K562 (cell line): ENCODE results near the gene FHIT. TPM values are rescaled to one million over a fixed set of nuclear protein-coding genes. Genes with fewer than 3 reads are reported as not detected.

Source experiments
- ATAC-seq: fragments of 200-7000 bp; cut with Tn5 transposase; 3 replicates; pipeline ENCODE4 v1.9.1; 2020; ENCODE audit warnings: moderate library complexity
- BruUV-seq: library from RNA; stranded (reverse); fragments of 400-500 nt; replicated peaks from 2 replicates; lab custom pipeline; 2021; lab: Mats Ljungman, UMichigan
- CTCF ChIA-PET: fragments of 300-600 bp; formaldehyde crosslinking; extraction: SDS; loops from one replicate; lab custom pipeline; 2021; ENCODE audit warnings: low intra/inter-chr PET ratio; lab: Yijun Ruan, JAX
- POLR2A ChIA-PET: fragments of 300-600, 350-650 bp; sonication (Branson Sonifier 250); formaldehyde crosslinking; extraction: SDS; loops from one replicate; lab custom pipeline; 2021; ENCODE audit warnings: antibody characterized with exemption, inconsistent platforms; lab: Yijun Ruan, JAX
- DNase-seq, 4 experiments: peaks; one replicate each; pipeline versions ENCODE4 v3.0.0 to v3.0.0-alpha.2; 2011 to 2018; ENCODE audit warnings: low spot score in 3 of 4, mixed read lengths in 3 of 4; ENCODE audit errors: extremely low read depth in 1 of 4
- FAIRE-seq: peaks from 2 replicates; lab custom pipeline; 2011; peaks lifted over from hg19 to GRCh38; lab: Jason Lieb, UNC
- H2AFZ ChIP-seq: 2 replicates; pipeline ENCODE4 v1.6.0; 2011; ENCODE audit warnings: low read depth, low read length, control low read depth, inconsistent platforms
- H3K27ac ChIP-seq: fragments of 200-600 bp; 3 replicates; pipeline ENCODE4 v1.8.0; 2011; ENCODE audit warnings: low read depth, mild to moderate bottlenecking, control low read depth, inconsistent platforms, low read length, moderate library complexity, mixed read lengths; ENCODE audit errors: extremely low read depth
- H3K27me3 ChIP-seq, 2 experiments: fragments of 300-600 bp in 1 of 2; 2 replicates in 1 of 2; 3 replicates in 1 of 2; pipeline versions ENCODE4 v1.6.0 to v1.8.0; 2011; ENCODE audit warnings: inconsistent platforms in 2 of 2, low read length in 2 of 2, mild to moderate bottlenecking in 1 of 2, mixed read lengths in 1 of 2, moderate library complexity in 1 of 2; ENCODE audit not compliant: control insufficient read depth in 2 of 2, insufficient read depth in 2 of 2
- H3K36me3 ChIP-seq: fragments of 300-600 bp; 3 replicates; pipeline ENCODE4 v1.8.0; 2011; ENCODE audit warnings: mild to moderate bottlenecking, low read length, inconsistent platforms; ENCODE audit not compliant: control insufficient read depth, insufficient read depth
- H3K4me1 ChIP-seq, 2 experiments: fragments of 200-600 bp in 1 of 2; replicated peaks in 1 of 2; 2 replicates in 1 of 2; 3 replicates in 1 of 2; pipeline versions ENCODE4 v1.5.1 to v1.8.0; 2011; ENCODE audit warnings: inconsistent platforms in 2 of 2, low read length in 2 of 2, mild to moderate bottlenecking in 1 of 2, mixed read lengths in 1 of 2, moderate library complexity in 1 of 2; ENCODE audit not compliant: control insufficient read depth in 2 of 2, insufficient read depth in 2 of 2
- H3K4me2 ChIP-seq: 2 replicates; pipeline ENCODE4 v1.6.1; 2011; ENCODE audit warnings: low read length, control low read depth, inconsistent platforms, mixed read lengths; ENCODE audit not compliant: insufficient read depth
- H3K4me3 ChIP-seq: fragments of 200-600 bp; sonication (generic), shearing (Covaris generic); 2 replicates; pipeline ENCODE4 v1.5.1; 2016; ENCODE audit warnings: control low read depth, inconsistent platforms
- H3K79me2 ChIP-seq: fragments of 200-600 bp; 3 replicates; pipeline ENCODE4 v1.8.0; 2011; ENCODE audit warnings: low read length, inconsistent platforms; ENCODE audit not compliant: control insufficient read depth, insufficient read depth
- H3K9ac ChIP-seq, 2 experiments: 2 replicates each; pipeline versions ENCODE4 v1.6.0 to v1.6.1; 2011; ENCODE audit warnings: low read depth in 2 of 2, low read length in 2 of 2, control low read depth in 1 of 2, inconsistent platforms in 1 of 2, mild to moderate bottlenecking in 1 of 2, mixed read lengths in 1 of 2; ENCODE audit not compliant: insufficient read depth in 1 of 2
- H3K9me1 ChIP-seq: one replicate; pipeline ENCODE4 v1.6.0; 2011; ENCODE audit warnings: inconsistent platforms, mild to moderate bottlenecking, low read length, moderate library complexity; ENCODE audit not compliant: control insufficient read depth, insufficient read depth
- H3K9me3 ChIP-seq: replicated peaks from 2 replicates; pipeline ENCODE4 v1.5.1; 2011; ENCODE audit warnings: low read depth, low read length, inconsistent platforms; ENCODE audit not compliant: control insufficient read depth, insufficient read depth
- H4K20me1 ChIP-seq: replicated peaks from 2 replicates; pipeline ENCODE4 v1.6.1; 2011; ENCODE audit warnings: low read length, inconsistent platforms, mixed read lengths; ENCODE audit not compliant: control insufficient read depth, insufficient read depth
- ARID1B ChIP-seq: fragments of 450-650 bp; IDR thresholded peaks from 2 replicates; pipeline ENCODE4 v1.6.1; 2016; ENCODE audit warnings: antibody characterized with exemption, mild to moderate bottlenecking, inconsistent platforms
- FOXK1 ChIP-seq: sonication (generic); formaldehyde crosslinking; IDR thresholded peaks from 2 replicates; pipeline ENCODE4 v1.8.0; 2022; ENCODE audit warnings: missing genetic modification reagents, mild to moderate bottlenecking, borderline replicate concordance
- GTF2A2 ChIP-seq: IDR thresholded peaks from 2 replicates; pipeline ENCODE4 v1.6.1; 2016; ENCODE audit warnings: mild to moderate bottlenecking, missing genetic modification characterization, missing compliant biosample characterization
- HDAC1 ChIP-seq, 2 experiments: fragments of 450-650 bp; IDR thresholded peaks; 2 replicates each; pipeline ENCODE4 v1.6.1; 2016 to 2017; ENCODE audit warnings: inconsistent platforms in 1 of 2, mild to moderate bottlenecking in 1 of 2, moderate library complexity in 1 of 2
- MTF1 ChIP-seq: fragments of 250-450 bp; sonication (Bioruptor Pico); IDR thresholded peaks from 2 replicates; pipeline ENCODE4 v1.9.0; 2021; ENCODE audit warnings: moderate library complexity, mild to moderate bottlenecking, inconsistent platforms, borderline replicate concordance
- NCOA4 ChIP-seq: fragments of 450-650 bp; IDR thresholded peaks from 2 replicates; pipeline ENCODE4 v1.6.1; 2018; ENCODE audit warnings: mild to moderate bottlenecking; ENCODE audit not compliant: partially characterized antibody
- SRSF1 ChIP-seq: fragments of 200-400 bp; formaldehyde crosslinking; IDR thresholded peaks from 2 replicates; pipeline ENCODE4 v1.6.1; 2017; ENCODE audit warnings: mild to moderate bottlenecking, low read depth, low read length, moderate library complexity
- ZNF197 ChIP-seq: fragments of 200-800 bp; sonication (Bioruptor generic); IDR thresholded peaks from 2 replicates; pipeline ENCODE4 v1.6.1; 2016; ENCODE audit warnings: low read depth, missing genetic modification characterization, missing compliant biosample characterization
- WGBS: fragments of 100-300 bp; shearing (Covaris generic); methylation state at CpG from one replicate; pipeline ENCODE4 v1.1.6; 2016; ENCODE audit warnings: low coverage, mixed read lengths; ENCODE audit not compliant: insufficient coverage; ENCODE audit errors: missing lambda C conversion rate; 5-methylcytosine and 5-hydroxymethylcytosine counted together
- in situ Hi-C: fragments of 300-500 bp; cut with MboI; formaldehyde crosslinking; loops from 4 replicates; pipeline ENCODE4 v1.15.0; 2018; ENCODE audit warnings: inconsistent platforms, mixed read lengths
- intact Hi-C: fragments of 100-400 bp; cut with micrococcal nuclease; formaldehyde crosslinking; loops from 2 replicates; pipeline ENCODE4 v1.14.2; 2022
- polyA plus RNA-seq, 8 experiments: library from polyadenylated mRNA; depleted of rRNA in 4 of 8; stranded (reverse) in 5 of 8; unstranded in 3 of 8; fragments of >200 nt; fragmentation: Nextera tagmentation in 2 of 8; fragmentation: Illumina TruSeq in 1 of 8; extraction: Ambion mirVana in 2 of 8; extraction: Trizol in 1 of 8; gene quantifications; 2 replicates each; pipeline versions ENCODE4 v1.2.1 to v1.2.3, GENCODE V29; 2011 to 2014; ENCODE audit warnings: inconsistent platforms in 1 of 8, missing spikeins in 1 of 8
- total RNA-seq, 7 experiments: library from RNA; depleted of rRNA in 6 of 7; stranded (reverse); fragments of >200 nt in 6 of 7; fragmentation: Illumina TruSeq in 2 of 7; extraction: Trizol in 2 of 7; gene quantifications; 2 replicates each; pipeline versions ENCODE4 v1.2.1 to v1.2.3, GENCODE V29; 2011 to 2021; ENCODE audit warnings: low replicate concordance in 1 of 7
- TF ChIP-seq, protein P1 (sequence below): sonication (generic); formaldehyde crosslinking; IDR thresholded peaks from 2 replicates; pipeline ENCODE4 v1.8.0; 2022; ENCODE audit warnings: mild to moderate bottlenecking, missing genetic modification reagents
- TF ChIP-seq, protein P2 (sequence below), 3 experiments: fragments of 200-800 bp in 1 of 3; fragments of 250-450 bp in 1 of 3; fragments of 450-650 bp in 1 of 3; sonication (Bioruptor Pico) in 1 of 3; sonication (Bioruptor generic) in 1 of 3; formaldehyde crosslinking in 1 of 3; IDR thresholded peaks; 2 replicates each; pipeline versions ENCODE4 v1.6.1 to v1.8.0; 2016 to 2022; ENCODE audit warnings: mild to moderate bottlenecking in 2 of 3, missing genetic modification characterization in 2 of 3, missing compliant biosample characterization in 1 of 3, moderate library complexity in 1 of 3
- TF ChIP-seq, protein P3 (sequence below): conservative IDR thresholded peaks from 2 replicates; pipeline ENCODE4 v1.6.1; 2011; ENCODE audit warnings: low read depth, mild to moderate bottlenecking, low read length; ENCODE audit not compliant: control insufficient read depth

The FHIT gene
- total and polyA plus RNA-seq, 9 of the 15 experiments (the other 6 are each of a cell fraction or from before 2014, with no cell fraction given) = 1.7 to 9.1 (median 4.3) TPM

DNA sequence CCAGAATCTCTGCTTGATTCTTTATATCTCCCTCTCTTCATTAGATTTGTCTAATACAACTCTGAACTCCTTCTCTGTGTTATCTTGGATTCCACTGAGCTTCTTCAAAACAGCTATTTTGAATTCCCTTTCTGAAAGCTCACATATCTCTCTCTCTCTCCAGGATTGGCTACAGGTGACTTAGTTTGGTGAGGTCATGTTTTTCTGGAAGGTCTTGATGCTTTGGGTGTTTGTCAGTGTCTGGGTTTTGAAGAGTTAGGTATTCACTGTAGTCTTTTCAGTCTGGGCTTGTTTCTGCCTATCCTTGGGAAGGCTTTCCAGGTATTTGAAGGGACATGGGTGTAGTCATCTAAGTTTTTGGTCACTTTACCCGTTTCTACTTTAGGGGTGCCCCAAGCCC is 781.8 kb downstream of the FHIT start (continued):
- TF ChIP-seq, protein P1, sequence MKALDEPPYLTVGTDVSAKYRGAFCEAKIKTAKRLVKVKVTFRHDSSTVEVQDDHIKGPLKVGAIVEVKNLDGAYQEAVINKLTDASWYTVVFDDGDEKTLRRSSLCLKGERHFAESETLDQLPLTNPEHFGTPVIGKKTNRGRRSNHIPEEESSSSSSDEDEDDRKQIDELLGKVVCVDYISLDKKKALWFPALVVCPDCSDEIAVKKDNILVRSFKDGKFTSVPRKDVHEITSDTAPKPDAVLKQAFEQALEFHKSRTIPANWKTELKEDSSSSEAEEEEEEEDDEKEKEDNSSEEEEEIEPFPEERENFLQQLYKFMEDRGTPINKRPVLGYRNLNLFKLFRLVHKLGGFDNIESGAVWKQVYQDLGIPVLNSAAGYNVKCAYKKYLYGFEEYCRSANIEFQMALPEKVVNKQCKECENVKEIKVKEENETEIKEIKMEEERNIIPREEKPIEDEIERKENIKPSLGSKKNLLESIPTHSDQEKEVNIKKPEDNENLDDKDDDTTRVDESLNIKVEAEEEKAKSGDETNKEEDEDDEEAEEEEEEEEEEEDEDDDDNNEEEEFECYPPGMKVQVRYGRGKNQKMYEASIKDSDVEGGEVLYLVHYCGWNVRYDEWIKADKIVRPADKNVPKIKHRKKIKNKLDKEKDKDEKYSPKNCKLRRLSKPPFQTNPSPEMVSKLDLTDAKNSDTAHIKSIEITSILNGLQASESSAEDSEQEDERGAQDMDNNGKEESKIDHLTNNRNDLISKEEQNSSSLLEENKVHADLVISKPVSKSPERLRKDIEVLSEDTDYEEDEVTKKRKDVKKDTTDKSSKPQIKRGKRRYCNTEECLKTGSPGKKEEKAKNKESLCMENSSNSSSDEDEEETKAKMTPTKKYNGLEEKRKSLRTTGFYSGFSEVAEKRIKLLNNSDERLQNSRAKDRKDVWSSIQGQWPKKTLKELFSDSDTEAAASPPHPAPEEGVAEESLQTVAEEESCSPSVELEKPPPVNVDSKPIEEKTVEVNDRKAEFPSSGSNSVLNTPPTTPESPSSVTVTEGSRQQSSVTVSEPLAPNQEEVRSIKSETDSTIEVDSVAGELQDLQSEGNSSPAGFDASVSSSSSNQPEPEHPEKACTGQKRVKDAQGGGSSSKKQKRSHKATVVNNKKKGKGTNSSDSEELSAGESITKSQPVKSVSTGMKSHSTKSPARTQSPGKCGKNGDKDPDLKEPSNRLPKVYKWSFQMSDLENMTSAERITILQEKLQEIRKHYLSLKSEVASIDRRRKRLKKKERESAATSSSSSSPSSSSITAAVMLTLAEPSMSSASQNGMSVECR (CRISPR knock-in tag) = no peak
- TF ChIP-seq ZNF197 (CRISPR knock-in tag) (no peak), MTF1 (CRISPR knock-in tag) (no peak), FOXK1 (CRISPR knock-in tag) (no peak)

DNA sequence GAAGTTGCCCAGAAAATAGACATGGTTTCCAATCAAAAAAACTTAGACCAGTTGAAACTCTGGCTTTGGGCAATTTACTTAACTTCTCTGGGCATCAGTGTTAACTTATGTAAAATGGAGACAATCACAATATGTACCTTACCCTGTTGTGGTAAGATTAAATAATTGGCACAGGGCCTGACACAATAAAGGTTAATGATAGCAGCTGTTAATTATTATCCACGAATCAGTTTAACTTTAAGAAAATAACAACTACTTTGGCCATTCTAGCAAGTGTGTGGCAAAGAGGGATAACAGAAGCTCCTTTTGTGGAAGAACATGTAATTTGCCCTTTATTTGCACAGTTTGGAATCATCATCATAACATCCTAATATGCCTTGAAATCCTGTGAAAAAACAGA is 787.6 kb downstream of the FHIT start:
- in situ Hi-C loops = no loop called here
- Histone ChIP-seq H3K4me1 (no peaks in the 10 kb centered on the region), H3K4me3 (no peak overlapping the region), H3K27me3 (0 out of 5 replicates have a peak, but pooled peaks cover 0 to 8% of the 10 kb centered on the region in 2 experiments), H3K79me2 (no peaks in the 10 kb centered on the region), H3K27ac (no peak overlapping the region), H3K9me3 (no peaks in the 10 kb centered on the region; the same call in 1 of the 2 replicates), H3K36me3 (no peaks in the 10 kb centered on the region), H4K20me1 (no peaks in the 10 kb centered on the region), H3K9ac (no peak overlapping the region), H3K4me2 (no peak overlapping the region), H2AFZ (no peak overlapping the region), H3K9me1 (no peaks in the 10 kb centered on the region)
- POLR2A ChIA-PET = interaction anchor here (2.2 kb wide), 1 partner anchor 12 kb away, joined by 6 read pairs; no protein-coding TSS in a partner anchor
- FAIRE-seq (no peak), DNase-seq (no peak), ATAC-seq (no peak)
- BruUV-seq = no TSS peak
- WGBS = 0% methylated on average over 1 of the region's 1 CpG
- CTCF ChIA-PET = no interaction called here
- intact Hi-C loops = no loop called here
- TF ChIP-seq HDAC1 (IDR thresholded peaks at IDR 0.05) (no peak), ARID1B (no peak), SRSF1 (no peak), GTF2A2 (tag) (no peak), NCOA4 (no peak)
- TF ChIP-seq, protein P2, sequence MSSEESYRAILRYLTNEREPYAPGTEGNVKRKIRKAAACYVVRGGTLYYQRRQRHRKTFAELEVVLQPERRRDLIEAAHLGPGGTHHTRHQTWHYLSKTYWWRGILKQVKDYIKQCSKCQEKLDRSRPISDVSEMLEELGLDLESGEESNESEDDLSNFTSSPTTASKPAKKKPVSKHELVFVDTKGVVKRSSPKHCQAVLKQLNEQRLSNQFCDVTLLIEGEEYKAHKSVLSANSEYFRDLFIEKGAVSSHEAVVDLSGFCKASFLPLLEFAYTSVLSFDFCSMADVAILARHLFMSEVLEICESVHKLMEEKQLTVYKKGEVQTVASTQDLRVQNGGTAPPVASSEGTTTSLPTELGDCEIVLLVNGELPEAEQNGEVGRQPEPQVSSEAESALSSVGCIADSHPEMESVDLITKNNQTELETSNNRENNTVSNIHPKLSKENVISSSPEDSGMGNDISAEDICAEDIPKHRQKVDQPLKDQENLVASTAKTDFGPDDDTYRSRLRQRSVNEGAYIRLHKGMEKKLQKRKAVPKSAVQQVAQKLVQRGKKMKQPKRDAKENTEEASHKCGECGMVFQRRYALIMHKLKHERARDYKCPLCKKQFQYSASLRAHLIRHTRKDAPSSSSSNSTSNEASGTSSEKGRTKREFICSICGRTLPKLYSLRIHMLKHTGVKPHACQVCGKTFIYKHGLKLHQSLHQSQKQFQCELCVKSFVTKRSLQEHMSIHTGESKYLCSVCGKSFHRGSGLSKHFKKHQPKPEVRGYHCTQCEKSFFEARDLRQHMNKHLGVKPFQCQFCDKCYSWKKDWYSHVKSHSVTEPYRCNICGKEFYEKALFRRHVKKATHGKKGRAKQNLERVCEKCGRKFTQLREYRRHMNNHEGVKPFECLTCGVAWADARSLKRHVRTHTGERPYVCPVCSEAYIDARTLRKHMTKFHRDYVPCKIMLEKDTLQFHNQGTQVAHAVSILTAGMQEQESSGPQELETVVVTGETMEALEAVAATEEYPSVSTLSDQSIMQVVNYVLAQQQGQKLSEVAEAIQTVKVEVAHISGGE (CRISPR knock-in tag; IDR thresholded peaks at IDR 0.05) = no peak
- TF ChIP-seq, protein P3, sequence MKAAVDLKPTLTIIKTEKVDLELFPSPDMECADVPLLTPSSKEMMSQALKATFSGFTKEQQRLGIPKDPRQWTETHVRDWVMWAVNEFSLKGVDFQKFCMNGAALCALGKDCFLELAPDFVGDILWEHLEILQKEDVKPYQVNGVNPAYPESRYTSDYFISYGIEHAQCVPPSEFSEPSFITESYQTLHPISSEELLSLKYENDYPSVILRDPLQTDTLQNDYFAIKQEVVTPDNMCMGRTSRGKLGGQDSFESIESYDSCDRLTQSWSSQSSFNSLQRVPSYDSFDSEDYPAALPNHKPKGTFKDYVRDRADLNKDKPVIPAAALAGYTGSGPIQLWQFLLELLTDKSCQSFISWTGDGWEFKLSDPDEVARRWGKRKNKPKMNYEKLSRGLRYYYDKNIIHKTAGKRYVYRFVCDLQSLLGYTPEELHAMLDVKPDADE = no peak
